Keratinocyte (primary cell): ENCODE results near the gene SELENOF. TPM values are rescaled to one million over a fixed set of nuclear protein-coding genes. Genes with fewer than 3 reads are reported as not detected.

Experiments
- DNase-seq: peaks from one replicate; pipeline ENCODE4 v3.0.0-alpha.2; 2011; ENCODE audit warnings: low read depth, missing footprints, low spot score
- FAIRE-seq: peaks from 2 replicates; lab custom pipeline; 2011; peaks lifted over from hg19 to GRCh38; lab: Jason Lieb, UNC
- H2AFZ ChIP-seq: 2 replicates; pipeline ENCODE4 v1.6.0; 2012; ENCODE audit warnings: low read length, control low read depth, inconsistent platforms; ENCODE audit not compliant: control insufficient read depth
- H3K27ac ChIP-seq: 2 replicates; pipeline ENCODE4 v1.5.1; 2011; ENCODE audit warnings: low read length; ENCODE audit not compliant: control insufficient read depth, insufficient read depth
- H3K27me3 ChIP-seq: 3 replicates; pipeline ENCODE4 v1.6.0; 2011; ENCODE audit warnings: low read length; ENCODE audit not compliant: control insufficient read depth, insufficient read depth; ENCODE audit errors: extremely low read depth
- H3K36me3 ChIP-seq, 2 experiments: 2 replicates in 1 of 2; 3 replicates in 1 of 2; pipeline ENCODE4 v1.5.1; 2011; ENCODE audit warnings: low read length in 2 of 2, mild to moderate bottlenecking in 1 of 2; ENCODE audit not compliant: control insufficient read depth in 2 of 2, insufficient read depth in 2 of 2; ENCODE audit errors: extremely low read depth in 1 of 2
- H3K4me1 ChIP-seq: 3 replicates; pipeline ENCODE4 v1.5.1; 2011; ENCODE audit warnings: low read length; ENCODE audit not compliant: control insufficient read depth, insufficient read depth; ENCODE audit errors: extremely low read depth
- H3K4me2 ChIP-seq: 3 replicates; pipeline ENCODE4 v1.6.0; 2011; ENCODE audit warnings: low read depth, low read length; ENCODE audit not compliant: control insufficient read depth, insufficient read depth; ENCODE audit errors: extremely low read depth
- H3K4me3 ChIP-seq, 3 experiments: fragments of 200-600 bp in 1 of 3; sonication (generic) in 1 of 3; 2 replicates in 2 of 3; 3 replicates in 1 of 3; pipeline ENCODE4 v1.5.1; 2011 to 2016; ENCODE audit warnings: low read length in 3 of 3, mild to moderate bottlenecking in 3 of 3, control low read depth in 2 of 3, inconsistent platforms in 1 of 3, low read depth in 1 of 3, mixed read lengths in 1 of 3, mixed run types in 1 of 3, moderate library complexity in 1 of 3; ENCODE audit not compliant: control insufficient read depth in 2 of 3, insufficient read depth in 2 of 3; ENCODE audit errors: extremely low read depth in 1 of 3
- H3K79me2 ChIP-seq: 2 replicates; pipeline ENCODE4 v1.6.0; 2012; ENCODE audit warnings: low read length; ENCODE audit not compliant: control insufficient read depth, insufficient read depth
- H3K9ac ChIP-seq: 3 replicates; pipeline ENCODE4 v1.6.0; 2011; ENCODE audit warnings: low read length; ENCODE audit not compliant: control insufficient read depth, insufficient read depth; ENCODE audit errors: extremely low read depth
- H3K9me1 ChIP-seq: 3 replicates; pipeline ENCODE4 v1.6.0; 2011; ENCODE audit warnings: low read length; ENCODE audit not compliant: control insufficient read depth, insufficient read depth; ENCODE audit errors: extremely low read depth
- H3K9me3 ChIP-seq: 2 replicates; pipeline ENCODE4 v1.5.1; 2012; ENCODE audit warnings: low read depth, low read length; ENCODE audit not compliant: control insufficient read depth
- H4K20me1 ChIP-seq: 3 replicates; pipeline ENCODE4 v1.6.0; 2011; ENCODE audit warnings: low read length; ENCODE audit not compliant: control insufficient read depth, insufficient read depth; ENCODE audit errors: extremely low read depth
- CTCF ChIP-seq, 3 experiments: IDR thresholded peaks in 1 of 3; conservative IDR thresholded peaks in 1 of 3; optimal IDR thresholded peaks in 1 of 3; 2 replicates in 2 of 3; 3 replicates in 1 of 3; pipeline versions ENCODE3 to v1.5.1; 2011; ENCODE audit warnings: low read length in 3 of 3, mild to moderate bottlenecking in 3 of 3, moderate library complexity in 2 of 3, control low read depth in 1 of 3, inconsistent platforms in 1 of 3; ENCODE audit not compliant: insufficient read depth in 2 of 3; ENCODE audit errors: extremely low read depth in 1 of 3
- EZH2 ChIP-seq: IDR thresholded peaks from one replicate; pipeline ENCODE4 v1.6.1; 2012; ENCODE audit warnings: inconsistent platforms, mild to moderate bottlenecking, low read length, moderate library complexity
- dilution Hi-C: fragments of 300-500 bp; cut with MboI; formaldehyde crosslinking; loops from one replicate; pipeline ENCODE4 v1.7.0; 2020; ENCODE audit warnings: low sequenced_read_pairs; ENCODE audit not compliant: extremely low pct_ligation_motif_present
- polyA plus RNA-seq, 5 experiments: library from polyadenylated mRNA; depleted of rRNA in 3 of 5; stranded (reverse) in 3 of 5; stranded (forward) in 1 of 5; unstranded in 1 of 5; fragments of >200 nt; gene quantifications; 1 replicate in 1 of 5; 2 replicates in 3 of 5; 3 replicates in 1 of 5; pipeline versions ENCODE4 v1.2.1 to v1.2.3, GENCODE V29; 2011 to 2012; ENCODE audit warnings: missing spikeins in 2 of 5, low read depth in 1 of 5, low replicate concordance in 1 of 5

SELENOF gene
- polyA plus RNA-seq, 1 donor (not counting 4 experiments of a cell fraction or from before 2014, with no cell fraction given): 246 TPM

DNA sequence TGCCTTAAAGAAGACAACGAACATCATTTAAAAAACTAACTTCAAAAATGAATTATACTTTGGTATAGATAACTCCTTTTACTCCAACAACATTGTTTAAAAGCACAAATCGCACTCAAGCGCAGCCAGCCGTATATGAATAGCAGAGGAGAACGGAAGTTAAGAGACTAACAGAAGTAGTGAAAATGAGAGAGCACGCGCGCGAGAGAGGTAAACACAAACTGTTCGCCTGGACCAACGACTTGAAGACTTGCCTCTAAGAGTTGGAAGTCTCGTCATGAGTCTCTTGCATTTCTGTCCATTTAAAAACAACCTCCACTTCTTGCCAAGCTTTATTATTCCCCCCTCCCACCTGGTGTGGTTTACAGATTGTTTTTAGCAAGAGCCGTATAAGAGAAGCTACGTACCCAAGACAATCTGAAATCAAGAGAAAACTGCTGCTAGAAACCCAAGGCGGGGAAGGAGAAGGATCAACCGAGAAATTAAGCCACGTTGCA lies 479 bp downstream of the SELENOF start:
- Histone ChIP-seq H4K20me1 (peaks cover 3% of the 10 kb centered on the region), H3K4me2 (peak overlapping the region; percentile 89), H3K9me3 (no peaks in the 10 kb centered on the region), H3K4me1 (peaks cover 9% of the 10 kb centered on the region), H3K27ac (peak overlapping the region; percentile 100), H2AFZ (peak overlapping the region; percentile 100), H3K9me1 (no peaks in the 10 kb centered on the region), H3K4me3 (peak overlapping the region; percentile 78 to 100 (median 100)), H3K79me2 (peaks cover 88% of the 10 kb centered on the region), H3K9ac (peak overlapping the region; percentile 100), H3K36me3 (peaks cover 0 to 17% of the 10 kb centered on the region in 2 experiments), H3K27me3 (no peaks in the 10 kb centered on the region)
- no peak for TF ChIP-seq EZH2
- no peak for TF ChIP-seq CTCF (optimal IDR thresholded peaks at IDR 0.05 in 1 of 3, IDR thresholded peaks at IDR 0.05 in 1 of 3, conservative IDR thresholded peaks at IDR 0.05 in 1 of 3; ENCODE audit: extremely low read depth in 1 of 3, insufficient read depth in 2 of 3, low read length in 3 of 3)
- no peak for DNase-seq
- dilution Hi-C loops: no loop called here
- peak; percentile 39 for FAIRE-seq

- no peaks in the 10 kb centered on the region for H3K9me1 ChIP-seq
- peak overlapping the region; percentile 89 for H3K4me2 ChIP-seq
- peaks cover 3% of the 10 kb centered on the region for H4K20me1 ChIP-seq
- FAIRE-seq (no peak), DNase-seq (no peak)
- no peaks in the 10 kb centered on the region for H3K27me3 ChIP-seq
- peak overlapping the region; percentile 100 for H3K9ac ChIP-seq
- no peak for TF ChIP-seq CTCF (optimal IDR thresholded peaks at IDR 0.05 in 1 of 3, IDR thresholded peaks at IDR 0.05 in 1 of 3, conservative IDR thresholded peaks at IDR 0.05 in 1 of 3; ENCODE audit: extremely low read depth in 1 of 3, insufficient read depth in 2 of 3, low read length in 3 of 3)
- TF ChIP-seq EZH2: no peak
- H2AFZ ChIP-seq: no peak overlapping the region
- peaks cover 90% of the 10 kb centered on the region for H3K79me2 ChIP-seq
- dilution Hi-C loops: no loop called here
- H3K4me1 ChIP-seq: peaks cover 9% of the 10 kb centered on the region
- peak overlapping the region; percentile 78 to 100 (median 100) for H3K4me3 ChIP-seq
- no peaks in the 10 kb centered on the region for H3K9me3 ChIP-seq
- H3K27ac ChIP-seq: peak overlapping the region; percentile 100
- H3K36me3 ChIP-seq: peaks cover 0 to 17% of the 10 kb centered on the region in 2 experiments
These were observed 1.5 kb downstream of the SELENOF start for GRCh38 chr1:86912281-86912900.
